Activated naive CD8-positive, alpha-beta T cell treated with anti-CD3 and anti-CD28 coated beads, Interleukin-2, amount 50 U/mL, for 16 hours (primary cell): ENCODE measurements around the gene RBM34.
"Not testable (repeated sequence)": the region's sequence is repeated elsewhere in the genome, so short reads cannot be mapped to it uniquely, and the experiment has no call there.

Experiments used
- DNase-seq: peaks from one replicate; pipeline ENCODE4 v3.0.0-alpha.2; 2020; ENCODE audit warnings: low read depth, low spot score

The RBM34 gene

DNA sequence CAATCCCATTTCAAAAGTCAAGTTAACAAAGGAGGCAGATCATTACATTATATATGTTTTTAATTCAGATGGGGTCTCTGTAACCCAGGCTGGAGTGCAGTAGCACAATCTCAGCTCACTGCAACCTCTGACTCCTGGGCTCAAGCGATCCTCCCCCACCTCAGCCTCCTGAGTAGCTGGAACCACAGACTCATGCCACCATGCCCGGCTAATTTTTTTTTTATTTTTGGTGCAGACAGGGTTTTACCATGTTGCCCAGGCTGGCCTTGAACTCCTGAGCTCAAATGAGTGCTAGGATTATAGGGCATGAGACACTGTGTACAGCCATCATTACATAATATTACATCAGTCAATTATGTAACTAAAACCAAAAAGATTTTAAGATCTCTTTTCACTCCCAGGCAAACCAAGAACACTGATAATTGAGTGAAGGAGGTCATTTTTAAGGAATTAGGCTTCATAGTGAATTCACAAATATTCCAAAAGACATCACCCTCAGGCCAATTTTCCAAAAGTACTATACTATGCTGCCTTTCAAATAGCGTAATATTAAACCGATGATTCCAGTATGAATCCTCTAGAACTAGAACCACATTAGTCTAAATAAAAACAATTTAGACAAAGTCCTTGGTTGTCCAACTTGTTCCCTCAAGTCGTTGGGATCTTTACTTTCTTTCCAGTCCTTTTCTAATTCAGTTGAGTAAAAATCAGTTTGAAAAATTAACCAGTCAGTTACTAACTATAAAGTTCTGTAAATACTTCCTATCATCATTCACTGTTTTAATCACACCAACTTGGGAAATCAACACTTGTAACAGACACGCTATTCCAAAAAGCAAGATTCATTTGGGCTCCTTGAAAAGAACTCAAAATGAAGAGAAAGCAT, 48.5 kb downstream of the RBM34 start:
- DNase-seq = no peak

DNA sequence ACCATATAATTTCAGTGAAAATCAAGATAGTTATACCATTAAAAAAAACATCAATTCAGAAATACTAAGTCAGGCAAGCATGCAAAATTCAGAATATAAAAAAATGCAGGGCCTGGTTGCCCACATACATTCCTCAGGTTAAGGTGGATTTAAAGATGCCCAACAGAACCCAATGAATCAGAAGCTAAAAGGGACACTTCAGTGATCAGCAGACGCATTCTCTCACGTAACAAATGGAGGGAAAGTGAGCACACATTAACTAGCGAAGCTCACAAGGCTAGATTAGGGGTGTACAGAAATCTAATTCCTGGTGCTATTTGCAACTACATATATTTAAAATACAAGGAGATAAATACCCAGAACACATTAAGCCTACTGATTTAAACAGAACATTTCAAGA, 49.9 kb downstream of the RBM34 start:
- DNase-seq = no peak

GRCh38 chr1:235108876-235109275, 52.2 kb downstream of the RBM34 start:
- DNase-seq = no peak

DNA sequence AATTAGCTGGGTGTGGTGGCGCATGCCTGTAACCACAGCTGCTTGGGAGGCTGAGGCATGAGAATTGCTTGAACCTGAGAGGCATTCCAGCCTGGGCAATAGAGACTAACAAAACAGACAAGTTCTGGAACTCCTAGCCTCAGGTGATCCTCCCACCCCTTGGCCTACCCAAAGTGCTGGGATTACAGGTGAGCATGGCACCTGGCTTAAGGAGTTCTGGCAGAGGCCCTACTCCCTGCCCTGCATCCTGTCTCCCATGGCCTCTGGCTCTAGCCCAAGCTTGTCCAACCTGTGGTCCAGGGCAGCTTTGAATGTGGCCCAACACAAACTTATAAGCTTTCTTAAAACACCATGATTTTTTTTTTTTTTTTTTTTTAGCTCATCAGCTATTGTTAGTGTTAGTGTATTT, 52.9 kb downstream of the RBM34 start:
- DNase-seq = no peak

DNA sequence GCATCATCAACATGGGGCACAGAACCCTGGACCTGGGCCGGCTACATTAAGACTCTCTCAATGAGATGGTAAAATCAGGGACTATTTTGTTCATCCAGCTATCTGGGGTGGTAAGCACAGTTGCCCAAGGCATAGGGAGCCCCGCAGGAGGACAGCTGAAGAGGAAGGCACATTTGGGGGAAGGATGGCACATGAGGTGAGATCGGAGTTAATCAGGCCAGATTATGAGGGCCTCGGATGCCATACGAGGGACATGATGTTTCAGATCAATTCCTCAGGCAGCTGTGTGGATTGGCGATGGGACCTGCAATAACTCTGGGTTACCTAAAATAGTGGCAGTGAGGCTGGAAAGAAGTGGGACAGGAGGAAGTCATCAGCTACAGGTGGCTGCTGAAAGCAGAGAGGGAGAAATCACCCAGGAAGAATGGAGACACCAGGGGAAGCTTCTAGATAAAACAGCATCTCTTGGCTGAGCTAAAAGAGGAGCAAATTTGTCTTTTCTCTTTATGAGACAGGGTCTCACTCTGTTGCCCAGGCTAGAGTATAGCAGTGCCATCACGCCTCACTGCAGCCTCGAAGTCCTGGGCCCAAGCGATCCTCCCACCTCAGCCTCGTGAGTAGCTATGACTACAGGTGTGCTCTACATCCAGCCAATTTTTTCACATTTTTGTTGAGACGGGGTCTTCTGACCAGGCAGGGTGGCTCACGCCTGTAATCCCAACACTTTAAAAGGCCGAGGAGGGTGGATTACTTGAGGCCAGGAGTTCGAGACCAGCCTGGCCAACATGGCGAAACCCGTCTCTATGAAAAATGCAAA, 53.5 kb downstream of the RBM34 start:
- no peak for DNase-seq

DNA sequence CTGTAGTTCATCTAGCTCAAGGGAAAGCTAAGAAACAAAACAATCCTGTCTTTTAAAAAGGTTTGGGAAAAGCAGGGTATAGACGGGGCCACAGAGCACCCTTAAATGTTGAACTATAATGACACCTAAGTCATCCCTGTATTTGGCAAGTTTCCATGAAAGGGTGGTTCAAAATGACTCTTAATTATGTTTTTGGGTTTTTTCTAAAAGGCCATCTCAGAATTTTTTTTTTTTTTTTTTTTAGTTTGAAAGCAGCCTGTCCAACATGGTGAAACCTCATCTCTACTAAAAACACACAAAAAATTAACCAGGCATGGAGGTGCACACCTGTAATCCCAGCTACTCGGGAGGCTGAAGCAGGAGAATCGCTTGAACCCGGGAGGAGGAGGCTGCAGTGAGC, 54.6 kb downstream of the RBM34 start:
- no peak for DNase-seq

GRCh38 chr1:235105051-235106043, 55.7 kb downstream of the RBM34 start:
- DNase-seq = no peak

DNA sequence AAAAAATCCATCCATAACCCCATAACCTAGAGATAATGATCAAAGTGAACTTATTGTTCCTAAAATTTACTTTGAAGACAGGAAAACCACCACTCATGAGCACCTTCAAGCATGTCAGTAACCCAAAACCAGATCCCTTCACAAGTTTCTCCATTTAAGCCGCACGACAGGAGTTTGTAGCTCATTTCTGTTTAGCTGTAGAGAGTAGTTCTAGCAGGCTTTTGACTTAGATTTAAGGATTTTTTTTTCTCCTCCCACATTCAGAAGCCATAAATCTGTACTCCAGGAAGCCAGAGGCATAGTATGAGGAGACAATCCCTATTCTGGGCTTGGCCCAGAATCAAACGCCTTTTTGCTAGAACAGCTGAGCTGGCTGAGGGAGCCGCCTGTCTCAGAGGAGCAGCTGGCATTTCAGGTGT, 58.0 kb downstream of the RBM34 start:
- DNase-seq = no peak

DNA sequence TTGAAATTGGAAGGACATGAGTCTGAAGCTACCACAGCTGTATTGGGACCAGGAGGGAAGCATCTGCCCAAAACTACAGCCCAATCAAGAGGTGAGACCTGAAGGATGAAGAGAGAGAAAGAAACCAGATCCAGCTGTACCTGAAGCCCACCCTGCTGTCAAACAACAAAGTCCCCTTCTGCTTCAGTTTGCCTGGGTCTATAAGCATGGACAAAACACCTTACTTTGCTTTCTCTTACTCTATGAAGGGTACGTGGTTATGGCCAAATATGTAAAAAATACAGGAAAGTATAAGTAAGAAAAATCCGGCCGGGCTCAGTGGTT, 58.8 kb downstream of the RBM34 start:
- no peak for DNase-seq

DNA sequence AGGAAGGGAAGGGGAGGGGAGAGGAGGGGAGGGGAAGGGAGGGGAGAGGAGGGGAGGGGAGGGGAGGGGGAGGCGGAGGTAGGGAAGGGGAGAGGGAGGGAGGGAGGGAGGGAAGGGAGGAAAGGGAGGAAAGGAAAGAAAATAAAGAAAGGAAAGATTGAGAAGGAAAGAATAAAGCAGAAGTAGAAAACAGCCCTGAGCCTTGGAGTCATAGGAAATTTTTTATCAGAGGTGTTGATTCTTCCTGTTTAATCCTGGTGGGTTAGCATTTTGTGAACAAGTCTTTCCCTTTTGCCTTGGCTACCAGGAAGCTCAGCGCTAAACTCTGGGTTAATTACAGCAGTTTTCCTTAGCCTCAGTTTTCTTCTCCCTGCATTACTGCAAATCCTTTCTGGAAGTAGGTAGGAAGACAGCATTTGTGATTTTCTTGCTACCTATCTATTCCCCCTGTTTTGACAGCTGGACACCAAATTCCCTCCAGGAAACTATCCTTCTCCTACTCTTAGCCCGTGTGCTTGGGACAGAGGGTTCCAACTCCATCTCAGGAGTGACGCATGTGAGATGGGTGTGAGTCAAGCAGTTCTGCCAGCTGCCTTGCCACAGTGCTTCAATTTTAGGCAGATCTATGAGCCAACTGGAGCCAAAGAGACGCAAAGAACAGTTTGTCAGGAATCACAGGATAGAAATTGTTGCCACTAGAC, 59.3 kb downstream of the RBM34 start:
- DNase-seq = no peak

DNA sequence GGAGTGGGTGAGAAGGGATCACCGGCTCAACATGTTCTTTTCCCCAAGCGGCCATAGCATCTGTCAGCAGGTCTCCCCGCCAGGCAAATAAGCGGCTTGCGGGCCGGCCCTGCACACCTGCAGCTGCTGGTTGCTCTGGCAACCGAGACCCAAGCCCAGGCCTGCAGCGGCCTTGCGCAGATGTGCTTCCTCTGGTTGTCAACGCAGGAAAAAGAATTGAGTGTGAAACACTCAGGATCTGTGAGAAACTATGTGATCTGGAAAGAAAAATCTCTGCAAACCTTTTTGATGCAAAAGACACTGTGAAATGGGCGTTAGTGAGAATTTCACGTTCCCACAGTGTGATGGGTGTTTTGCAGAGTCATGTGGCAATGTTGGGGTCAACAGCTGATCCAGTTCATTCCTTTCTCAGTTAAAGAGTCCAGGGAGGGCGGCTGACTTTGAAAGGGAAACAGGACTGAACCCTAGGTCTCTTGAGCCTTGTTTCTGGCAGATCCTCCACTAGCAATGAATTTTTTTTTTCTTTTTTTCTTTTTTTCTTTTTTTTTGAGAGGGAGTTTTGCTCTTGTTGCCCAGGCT, 60.8 kb downstream of the RBM34 start:
- no peak for DNase-seq

GRCh38 chr1:235098991-235099390, 62.1 kb downstream of the RBM34 start:
- DNase-seq = no peak

DNA sequence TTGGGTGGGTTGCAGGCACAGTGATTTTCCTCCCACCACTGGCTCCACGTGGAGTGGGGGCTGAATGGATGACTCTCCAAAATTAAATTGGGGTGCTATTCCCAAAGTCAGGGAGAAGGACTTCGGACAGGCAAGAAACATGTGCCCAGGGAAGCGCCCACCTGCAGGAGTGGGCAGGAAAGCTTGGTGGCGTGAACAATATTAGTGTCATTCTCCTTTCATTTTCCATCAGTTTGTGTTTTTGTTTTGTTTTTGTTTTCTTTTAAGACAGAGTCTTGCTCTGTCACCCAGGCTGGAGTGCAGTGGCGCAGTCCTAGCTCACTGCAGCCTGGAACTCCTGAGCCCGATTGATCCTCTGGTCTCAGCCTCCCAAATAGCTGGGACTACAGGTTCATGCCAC, 62.5 kb downstream of the RBM34 start:
- no peak for DNase-seq

GRCh38 chr1:235097501-235097900, 63.5 kb downstream of the RBM34 start:
- DNase-seq = not testable (repeated sequence)

GRCh38 chr1:235095938-235096562, 65.0 kb downstream of the RBM34 start:
- no peak for DNase-seq

GRCh38 chr1:235093696-235094592, 67.1 kb downstream of the RBM34 start:
- DNase-seq = peak; percentile 64

- DNase-seq = no peak
Measured at GRCh38 chr1:235093013-235093695, 67.9 kb downstream of the RBM34 start.

- DNase-seq = not testable (repeated sequence)
Measured at GRCh38 chr1:235092415-235092814, 68.6 kb downstream of the RBM34 start.

DNA sequence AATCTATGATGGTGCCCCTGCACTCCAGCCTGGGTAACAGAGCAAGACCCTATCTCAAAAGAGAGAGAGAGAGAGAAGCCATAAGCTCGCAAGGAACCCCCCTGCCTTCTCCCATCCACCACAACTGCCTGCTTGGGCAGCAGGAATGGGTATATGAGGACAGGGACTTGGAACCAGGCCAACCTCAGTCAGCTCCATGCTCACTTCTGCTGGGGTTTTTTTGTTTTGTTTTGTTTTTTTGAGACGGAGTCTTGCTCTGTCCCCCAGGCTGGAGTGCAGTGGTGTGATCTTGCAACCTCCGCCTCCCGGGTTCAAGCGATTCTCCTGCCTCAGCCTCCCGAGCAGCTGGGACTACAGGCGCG, 69.0 kb downstream of the RBM34 start:
- DNase-seq = not testable (repeated sequence)
